ENCODE results near the gene CHEK2. TPM values are rescaled to one million over a fixed set of nuclear protein-coding genes. Genes with fewer than 3 reads are reported as not detected.

CHEK2 gene
- total RNA-seq, 1 experiment from 2014 or later, result 61.1 TPM

DNA sequence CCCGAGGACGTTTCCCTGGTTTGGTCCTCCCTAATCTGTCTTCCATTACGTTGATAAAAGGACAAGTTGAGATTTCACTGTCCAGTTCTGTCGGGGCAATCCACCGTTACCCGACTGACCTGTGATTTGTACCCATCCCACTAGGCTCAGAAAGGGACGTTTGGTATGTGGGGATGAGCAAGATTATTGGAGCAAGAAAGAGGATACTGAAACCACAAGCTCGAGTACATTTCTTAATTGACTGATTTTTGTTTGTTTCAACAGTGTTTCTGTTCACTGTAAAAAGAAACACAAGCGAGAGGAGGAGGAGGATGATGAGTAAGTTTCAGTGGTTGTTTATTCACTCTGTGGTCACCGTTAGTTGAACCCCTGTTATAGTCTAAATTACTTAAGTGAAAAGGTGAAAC lies 31.8 kb upstream of the CHEK2 start:
- Mint-ChIP-seq H3K27ac (peak overlapping the region; percentile 22 to 78 (median 71); a peak in 6 of 7 replicates), H3K4me1 (peaks cover 9 to 15% of the 10 kb centered on the region in 2 experiments), H3K27me3 (ENCODE audit: low read depth) (no peaks in the 10 kb centered on the region), H3K9me3 (peaks cover 1 to 9% of the 10 kb centered on the region in 2 experiments; a peak in 4 of 5 replicates), H3K4me3 (peak overlapping the region; percentile 80 to 91), H3K36me3 (ENCODE audit: insufficient read depth in 1 of 3, low read depth in 3 of 3) (peaks cover 20 to 42% (median 41%) of the 10 kb centered on the region in 3 experiments; a peak in 6 of 7 replicates)
- H4K8ac ChIP-seq (replicated peaks; ENCODE audit: insufficient read length, low read depth, low read length), result no peak overlapping the region
- H3K23me2 ChIP-seq (ENCODE audit: insufficient read length, low read depth, low read length, poor library complexity, severe bottlenecking), result no peaks in the 10 kb centered on the region
- H2AFZ ChIP-seq (ENCODE audit: low read length), result no peak overlapping the region
- H3K79me2 ChIP-seq (ENCODE audit: insufficient read depth, low read length), result no peaks in the 10 kb centered on the region; the same call in 1 of the 2 replicates
- H3K4me1 ChIP-seq (ENCODE audit: insufficient read depth, low read length), result no peaks in the 10 kb centered on the region
- no peak overlapping the region for H3K27ac ChIP-seq (ENCODE audit: insufficient read length, low read depth, low read length)
- H4K91ac ChIP-seq (ENCODE audit: insufficient read length, low read depth, low read length), result no peak overlapping the region
- TF ChIP-seq, protein P1, sequence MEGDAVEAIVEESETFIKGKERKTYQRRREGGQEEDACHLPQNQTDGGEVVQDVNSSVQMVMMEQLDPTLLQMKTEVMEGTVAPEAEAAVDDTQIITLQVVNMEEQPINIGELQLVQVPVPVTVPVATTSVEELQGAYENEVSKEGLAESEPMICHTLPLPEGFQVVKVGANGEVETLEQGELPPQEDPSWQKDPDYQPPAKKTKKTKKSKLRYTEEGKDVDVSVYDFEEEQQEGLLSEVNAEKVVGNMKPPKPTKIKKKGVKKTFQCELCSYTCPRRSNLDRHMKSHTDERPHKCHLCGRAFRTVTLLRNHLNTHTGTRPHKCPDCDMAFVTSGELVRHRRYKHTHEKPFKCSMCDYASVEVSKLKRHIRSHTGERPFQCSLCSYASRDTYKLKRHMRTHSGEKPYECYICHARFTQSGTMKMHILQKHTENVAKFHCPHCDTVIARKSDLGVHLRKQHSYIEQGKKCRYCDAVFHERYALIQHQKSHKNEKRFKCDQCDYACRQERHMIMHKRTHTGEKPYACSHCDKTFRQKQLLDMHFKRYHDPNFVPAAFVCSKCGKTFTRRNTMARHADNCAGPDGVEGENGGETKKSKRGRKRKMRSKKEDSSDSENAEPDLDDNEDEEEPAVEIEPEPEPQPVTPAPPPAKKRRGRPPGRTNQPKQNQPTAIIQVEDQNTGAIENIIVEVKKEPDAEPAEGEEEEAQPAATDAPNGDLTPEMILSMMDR (conservative IDR thresholded peaks at IDR 0.05), result no peak
- H4K5ac ChIP-seq (ENCODE audit: insufficient read length, low read depth, low read length), result no peak overlapping the region
- H3K23ac ChIP-seq (ENCODE audit: insufficient read length, low read depth, low read length), result no peak overlapping the region
- whole genome bisulfite sequencing (ENCODE audit: extremely low coverage, insufficient read length, low lambda C conversion rate), result no CpG with 5 or more reads among the region's 10 CpGs
- no peaks in the 10 kb centered on the region for H4K20me1 ChIP-seq (ENCODE audit: control insufficient read depth, insufficient read depth, insufficient read length)
- no peak overlapping the region for H2BK120ac ChIP-seq (ENCODE audit: low read depth, low read length, poor library complexity, severe bottlenecking)
- peaks cover 3% of the 10 kb centered on the region for H3K79me1 ChIP-seq (ENCODE audit: insufficient read depth, low read depth, low read length, poor library complexity, severe bottlenecking)
- peak overlapping the region; percentile 93 for H3K4me2 ChIP-seq (ENCODE audit: insufficient read depth, insufficient read length, low read length)
- H3K9me3 ChIP-seq (ENCODE audit: control insufficient read depth, low read depth, low read length), result no peaks in the 10 kb centered on the region
- H3K9ac ChIP-seq (ENCODE audit: extremely low read depth, insufficient read length, low read length), result peak overlapping the region; percentile 56
- H3K14ac ChIP-seq (ENCODE audit: insufficient read depth, low read length), result no peak overlapping the region
- DNase-seq, result no peak
- no peak overlapping the region for H3K56ac ChIP-seq (ENCODE audit: insufficient read length, low read depth, low read length)
- no peak overlapping the region for H2BK12ac ChIP-seq (ENCODE audit: insufficient read length, low read depth, low read length)
- no peak overlapping the region for H2BK5ac ChIP-seq (ENCODE audit: insufficient read length, low read length)
- no peak overlapping the region for H3K4ac ChIP-seq (ENCODE audit: low read depth, low read length)
- H2BK15ac ChIP-seq (ENCODE audit: low read depth, low read length), result no peak overlapping the region
- H3T11ph ChIP-seq (ENCODE audit: low read length), result no peak overlapping the region
- H2AK5ac ChIP-seq (ENCODE audit: insufficient read length, low read length), result no peak overlapping the region
- no peak overlapping the region for H3K18ac ChIP-seq (ENCODE audit: insufficient read length, low read depth, low read length)
- H2BK20ac ChIP-seq (ENCODE audit: low read depth, low read length, poor library complexity, severe bottlenecking), result no peak overlapping the region
- H3K27me3 ChIP-seq (ENCODE audit: insufficient read depth, low read length), result no peaks in the 10 kb centered on the region

Data from H9 (cell line).